HFFc6 (cell line): ENCODE data around the gene ANO9. TPM values are rescaled to one million over a fixed set of nuclear protein-coding genes. Genes with fewer than 3 reads are reported as not detected.

ENCODE experiments used
- DNase-seq: peaks from one replicate; pipeline ENCODE4 v3.0.0-alpha.2; 2018
- H3K27ac Mint-ChIP-seq: 2 replicates; pipeline ENCODE4 v1.8.0; 2020; ENCODE audit warnings: mild to moderate bottlenecking, mixed read lengths
- H3K27me3 Mint-ChIP-seq: 2 replicates; pipeline ENCODE4 v1.8.0; 2021; ENCODE audit warnings: mild to moderate bottlenecking, moderate library complexity, mixed read lengths; ENCODE audit not compliant: insufficient read depth
- H3K36me3 Mint-ChIP-seq: 2 replicates; pipeline ENCODE4 v1.8.0; 2021; ENCODE audit warnings: low read depth, mixed read lengths
- H3K4me1 Mint-ChIP-seq: 2 replicates; pipeline ENCODE4 v1.8.0; 2020; ENCODE audit warnings: low read depth, mixed read lengths
- H3K4me3 Mint-ChIP-seq: 2 replicates; pipeline ENCODE4 v1.8.0; 2020; ENCODE audit warnings: mild to moderate bottlenecking, moderate library complexity, mixed read lengths
- H3K9me3 Mint-ChIP-seq: 2 replicates; pipeline ENCODE4 v1.8.0; 2020; ENCODE audit warnings: mild to moderate bottlenecking, mixed read lengths
- total RNA-seq, 6 experiments: library from RNA; stranded (reverse); fragmentation: NEBNext Ultra II Directional; extraction: Animal tissue kit (Norgen Biotek cat#: 25700); gene quantifications; 2 replicates in 1 of 6; 3 replicates in 5 of 6; pipeline ENCODE4 v1.2.3, GENCODE V29; 2021
- TF ChIP-seq, protein P1 (sequence below): fragments of 200-600 bp; sonication (generic); IDR thresholded peaks from 2 replicates; pipeline ENCODE4 v1.5.0; 2021; ENCODE audit warnings: antibody characterized with exemption, mild to moderate bottlenecking

The ANO9 gene
- total RNA-seq, 6 experiments from 2014 or later, result not detected

DNA sequence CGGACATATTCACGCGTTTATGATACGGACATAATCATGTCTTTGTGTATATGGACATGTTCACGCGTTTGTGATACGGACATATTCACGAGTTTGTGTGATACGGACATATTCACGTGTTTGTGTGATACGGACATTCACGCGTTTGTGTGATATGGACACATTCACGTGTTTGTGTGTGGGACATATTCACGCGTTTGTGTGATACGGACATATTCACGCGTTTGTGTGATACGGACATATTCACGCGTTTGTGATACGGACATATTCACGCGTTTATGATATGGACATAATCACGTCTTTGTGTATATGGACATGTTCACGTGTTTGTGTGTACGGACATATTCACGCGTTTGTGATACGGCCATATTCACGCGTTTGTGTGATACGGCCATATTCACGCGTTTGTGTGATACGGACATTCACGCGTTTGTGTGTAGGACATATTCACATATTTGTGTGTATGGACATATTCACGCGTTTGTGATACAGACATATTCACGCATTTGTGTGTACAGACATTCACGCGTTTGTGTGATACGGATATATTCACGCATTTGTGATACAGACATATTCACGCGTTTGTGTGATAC lies 33.2 kb upstream of the ANO9 start:
- TF ChIP-seq, protein P1, sequence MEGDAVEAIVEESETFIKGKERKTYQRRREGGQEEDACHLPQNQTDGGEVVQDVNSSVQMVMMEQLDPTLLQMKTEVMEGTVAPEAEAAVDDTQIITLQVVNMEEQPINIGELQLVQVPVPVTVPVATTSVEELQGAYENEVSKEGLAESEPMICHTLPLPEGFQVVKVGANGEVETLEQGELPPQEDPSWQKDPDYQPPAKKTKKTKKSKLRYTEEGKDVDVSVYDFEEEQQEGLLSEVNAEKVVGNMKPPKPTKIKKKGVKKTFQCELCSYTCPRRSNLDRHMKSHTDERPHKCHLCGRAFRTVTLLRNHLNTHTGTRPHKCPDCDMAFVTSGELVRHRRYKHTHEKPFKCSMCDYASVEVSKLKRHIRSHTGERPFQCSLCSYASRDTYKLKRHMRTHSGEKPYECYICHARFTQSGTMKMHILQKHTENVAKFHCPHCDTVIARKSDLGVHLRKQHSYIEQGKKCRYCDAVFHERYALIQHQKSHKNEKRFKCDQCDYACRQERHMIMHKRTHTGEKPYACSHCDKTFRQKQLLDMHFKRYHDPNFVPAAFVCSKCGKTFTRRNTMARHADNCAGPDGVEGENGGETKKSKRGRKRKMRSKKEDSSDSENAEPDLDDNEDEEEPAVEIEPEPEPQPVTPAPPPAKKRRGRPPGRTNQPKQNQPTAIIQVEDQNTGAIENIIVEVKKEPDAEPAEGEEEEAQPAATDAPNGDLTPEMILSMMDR, result no peak
- Mint-ChIP-seq H3K4me3 (no peak overlapping the region), H3K36me3 (no peaks in the 10 kb centered on the region), H3K27ac (no peak overlapping the region), H3K4me1 (peaks cover 3% of the 10 kb centered on the region), H3K9me3 (no peaks in the 10 kb centered on the region), H3K27me3 (no peaks in the 10 kb centered on the region)
- DNase-seq, result no peak

DNA sequence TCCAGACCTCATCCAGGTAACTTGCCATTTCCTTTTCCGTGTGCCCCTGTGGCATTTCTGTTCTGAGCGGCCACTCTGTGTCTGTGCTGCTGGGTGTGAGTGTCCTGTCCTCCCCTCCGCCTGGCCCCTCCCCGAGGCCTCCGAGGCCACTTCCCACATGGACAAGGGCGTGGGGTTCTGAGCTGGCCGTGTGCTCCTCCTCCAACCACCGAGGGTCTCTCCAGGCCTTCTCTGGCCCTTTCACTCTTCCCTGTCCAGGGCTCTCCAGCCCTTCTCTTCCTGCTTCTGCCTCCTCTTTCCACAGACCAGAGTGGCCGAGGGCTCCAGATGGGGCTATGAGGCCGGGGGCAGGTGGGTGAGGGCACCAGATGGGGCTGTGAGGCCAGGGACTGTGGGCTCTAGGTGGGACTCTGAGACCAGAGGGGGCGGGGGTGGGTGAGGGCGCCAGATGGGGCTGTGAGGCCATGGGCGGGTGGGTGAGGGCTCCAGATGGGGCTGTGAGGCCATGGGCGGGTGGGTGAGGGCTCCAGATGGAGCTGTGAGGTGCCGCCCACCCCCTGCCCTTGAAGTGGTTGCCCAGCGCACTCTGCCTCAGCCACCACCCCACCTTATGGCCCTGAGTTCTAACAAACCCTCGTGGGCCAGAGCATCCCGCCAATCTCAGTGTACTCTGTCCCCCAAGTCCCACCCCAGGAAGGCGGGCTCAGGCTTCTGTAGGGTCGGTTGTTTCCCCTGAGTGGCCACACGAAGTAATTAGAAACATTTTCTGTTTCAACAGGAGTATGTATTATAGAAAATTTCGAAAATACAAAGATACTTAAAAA lies 32.4 kb upstream of the ANO9 start:
- H3K36me3 Mint-ChIP-seq, result no peaks in the 10 kb centered on the region
- peaks cover 11% of the 10 kb centered on the region for H3K4me1 Mint-ChIP-seq
- TF ChIP-seq, protein P1, result no peak
- DNase-seq, result no peak
- no peaks in the 10 kb centered on the region for H3K9me3 Mint-ChIP-seq
- H3K27me3 Mint-ChIP-seq, result no peaks in the 10 kb centered on the region
- H3K27ac Mint-ChIP-seq, result no peak overlapping the region
- no peak overlapping the region for H3K4me3 Mint-ChIP-seq

DNA sequence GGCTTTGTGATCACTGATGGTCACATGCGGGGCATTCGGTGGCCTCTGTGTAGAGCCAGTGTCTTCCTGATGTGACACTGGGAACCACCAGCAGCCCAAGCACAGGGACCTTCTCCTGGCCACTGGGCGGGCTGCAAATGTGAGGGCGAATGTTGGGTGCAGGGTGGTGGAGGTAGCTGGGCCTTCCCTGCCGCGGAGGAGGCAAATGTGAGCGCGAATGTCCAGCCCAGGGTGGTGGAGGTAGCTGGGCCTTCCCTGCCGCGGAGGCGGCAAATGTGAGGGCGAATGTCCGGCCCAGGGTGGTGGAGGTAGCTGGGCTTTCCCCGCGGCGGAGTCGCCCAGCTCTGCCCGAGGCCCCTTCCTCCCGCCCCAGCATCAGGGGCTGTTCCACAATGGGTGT lies 31.6 kb upstream of the ANO9 start:
- TF ChIP-seq, protein P1, result no peak
- peaks cover 15% of the 10 kb centered on the region for H3K4me1 Mint-ChIP-seq
- H3K27ac Mint-ChIP-seq, result no peak overlapping the region
- H3K4me3 Mint-ChIP-seq, result no peak overlapping the region
- H3K36me3 Mint-ChIP-seq, result no peaks in the 10 kb centered on the region
- DNase-seq, result no peak
- H3K9me3 Mint-ChIP-seq, result no peaks in the 10 kb centered on the region
- no peaks in the 10 kb centered on the region for H3K27me3 Mint-ChIP-seq

DNA sequence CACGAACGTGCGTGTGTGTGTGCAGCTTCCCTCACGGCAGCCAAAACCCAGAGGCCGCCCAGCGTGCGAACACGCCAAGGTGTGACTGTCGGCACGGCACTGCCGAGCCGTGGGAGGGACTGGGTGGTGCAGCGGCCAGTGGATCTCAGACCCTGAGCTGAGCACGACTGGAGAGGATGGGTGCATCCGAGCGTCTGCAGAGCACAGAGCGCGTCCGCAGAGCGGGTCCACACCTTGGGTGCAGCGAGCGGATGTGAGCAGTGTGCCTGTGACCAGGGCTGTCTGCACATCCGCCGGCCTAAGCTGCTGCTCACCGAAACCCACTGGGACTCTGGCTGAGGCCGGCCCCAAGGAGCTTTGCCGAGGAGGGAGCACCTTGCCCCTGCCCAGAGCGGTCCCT lies 31.0 kb upstream of the ANO9 start:
- TF ChIP-seq, protein P1, result no peak
- DNase-seq, result no peak
- Mint-ChIP-seq H3K27ac (no peak overlapping the region), H3K9me3 (no peaks in the 10 kb centered on the region), H3K4me1 (peaks cover 20% of the 10 kb centered on the region), H3K27me3 (no peaks in the 10 kb centered on the region), H3K36me3 (no peaks in the 10 kb centered on the region), H3K4me3 (no peak overlapping the region)

DNA sequence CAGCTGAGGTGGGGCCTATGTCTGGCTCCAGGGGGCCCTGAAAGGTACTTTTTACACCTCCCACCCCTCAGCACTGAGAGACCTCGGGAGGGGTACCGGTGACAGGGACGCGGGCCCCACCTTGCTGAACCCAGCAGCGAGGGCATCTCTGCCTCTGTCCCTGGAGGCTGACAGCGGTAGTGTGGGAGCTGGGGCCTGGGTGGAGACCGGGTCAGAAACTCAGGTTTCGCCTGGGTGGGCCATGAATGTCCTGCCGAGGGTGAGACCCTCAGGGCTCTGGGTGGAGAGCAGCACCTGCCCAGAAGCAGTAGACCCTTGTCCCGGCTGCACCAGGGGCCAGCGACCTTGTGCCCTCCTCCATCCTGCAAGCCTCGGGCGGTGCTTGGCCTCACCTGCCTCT lies 30.5 kb upstream of the ANO9 start:
- no peaks in the 10 kb centered on the region for H3K36me3 Mint-ChIP-seq
- no peaks in the 10 kb centered on the region for H3K9me3 Mint-ChIP-seq
- no peak overlapping the region for H3K27ac Mint-ChIP-seq
- no peaks in the 10 kb centered on the region for H3K27me3 Mint-ChIP-seq
- DNase-seq, result no peak
- H3K4me1 Mint-ChIP-seq, result peaks cover 20% of the 10 kb centered on the region
- TF ChIP-seq, protein P1, result peak; percentile 26; the same call in 1 of the 2 replicates
- no peak overlapping the region for H3K4me3 Mint-ChIP-seq
